K562 (cell line): ENCODE data around the gene SIGLEC6. TPM values are rescaled to one million over a fixed set of nuclear protein-coding genes. Genes with fewer than 3 reads are reported as not detected.

ENCODE experiments used
- BRF1 ChIP-seq: IDR thresholded peaks from 3 replicates; pipeline ENCODE4 v1.6.1; 2011; ENCODE audit warnings: borderline replicate concordance, mild to moderate bottlenecking; ENCODE audit not compliant: insufficient read length; ENCODE audit errors: extremely low read depth
- C11orf30 ChIP-seq: fragments of 450-650 bp; IDR thresholded peaks from 2 replicates; pipeline ENCODE4 v1.6.1; 2016; ENCODE audit warnings: low read depth, mild to moderate bottlenecking
- CEBPG ChIP-seq, 3 experiments: fragments of 200-800 bp in 1 of 3; sonication (Bioruptor generic) in 1 of 3; sonication (generic) in 1 of 3; formaldehyde crosslinking in 1 of 3; IDR thresholded peaks in 2 of 3; conservative IDR thresholded peaks in 1 of 3; 2 replicates each; pipeline versions ENCODE4 v1.6.1 to v1.8.0; 2016 to 2022; ENCODE audit warnings: missing compliant biosample characterization in 2 of 3, missing genetic modification characterization in 2 of 3, mild to moderate bottlenecking in 1 of 3, missing genetic modification reagents in 1 of 3
- CXXC5 ChIP-seq: fragments of 250-450 bp; sonication (Bioruptor Pico); IDR thresholded peaks from 2 replicates; pipeline ENCODE4 v1.8.0; 2022; ENCODE audit warnings: inconsistent platforms, mild to moderate bottlenecking, moderate library complexity
- FOXA1 ChIP-seq: fragments of 450-650 bp; IDR thresholded peaks from 2 replicates; pipeline ENCODE4 v1.6.1; 2016; ENCODE audit warnings: mild to moderate bottlenecking, borderline replicate concordance
- HEY1 ChIP-seq: fragments of 250-450 bp; sonication (Bioruptor Pico); IDR thresholded peaks from 2 replicates; pipeline ENCODE4 v1.5.0; 2020; ENCODE audit warnings: mild to moderate bottlenecking, moderate library complexity, borderline replicate concordance
- KLF13 ChIP-seq: fragments of 450-650 bp; IDR thresholded peaks from 2 replicates; pipeline ENCODE4 v1.6.1; 2016; ENCODE audit warnings: missing genetic modification characterization, low read depth, mild to moderate bottlenecking, missing compliant biosample characterization, moderate library complexity, borderline replicate concordance
- NFE2 ChIP-seq: IDR thresholded peaks from 2 replicates; pipeline ENCODE4 v1.6.1; 2014; ENCODE audit warnings: antibody characterized with exemption, low read depth
- RCOR1 ChIP-seq, 2 experiments: IDR thresholded peaks; 2 replicates each; pipeline ENCODE4 v1.6.1; 2012; ENCODE audit warnings: low read depth in 2 of 2, low read length in 2 of 2, borderline replicate concordance in 1 of 2, improper control_type of control experiment in 1 of 2
- SNRNP70 ChIP-seq: fragments of 200-400 bp; formaldehyde crosslinking; optimal IDR thresholded peaks from 2 replicates; pipeline ENCODE3; 2017; ENCODE audit warnings: low read depth, low read length
- TEAD4 ChIP-seq, 2 experiments: sonication (generic) in 1 of 2; formaldehyde crosslinking in 1 of 2; IDR thresholded peaks; 2 replicates each; pipeline versions ENCODE4 v1.6.1 to v1.8.0; 2012 to 2022; ENCODE audit warnings: borderline replicate concordance in 1 of 2, inconsistent platforms in 1 of 2, low read length in 1 of 2, mild to moderate bottlenecking in 1 of 2, missing genetic modification reagents in 1 of 2
- ZBTB17 ChIP-seq: fragments of 450-650 bp; formaldehyde crosslinking; IDR thresholded peaks from 2 replicates; pipeline ENCODE4 v1.4.0; 2020; ENCODE audit warnings: mild to moderate bottlenecking
- ZBTB7A ChIP-seq: IDR thresholded peaks from 2 replicates; pipeline ENCODE4 v1.6.1; 2011; ENCODE audit warnings: low read depth, mild to moderate bottlenecking, low read length, moderate library complexity, borderline replicate concordance; ENCODE audit not compliant: control insufficient read depth
- ZNF212 ChIP-seq: fragments of 450-650 bp; formaldehyde crosslinking; IDR thresholded peaks from 2 replicates; pipeline ENCODE4 v1.4.0; 2020; ENCODE audit warnings: mild to moderate bottlenecking
- ZNF699 ChIP-seq: fragments of 250-450 bp; sonication (Bioruptor Pico); IDR thresholded peaks from 2 replicates; pipeline ENCODE4 v1.8.0; 2021; ENCODE audit warnings: mild to moderate bottlenecking, moderate library complexity; ENCODE audit not compliant: insufficient replicate concordance
- ZNF785 ChIP-seq: fragments of 250-450 bp; sonication (Bioruptor Pico); IDR thresholded peaks from 2 replicates; pipeline ENCODE4 v1.4.0; 2020; ENCODE audit warnings: mild to moderate bottlenecking
- polyA plus RNA-seq, 8 experiments: library from polyadenylated mRNA; depleted of rRNA in 4 of 8; stranded (reverse) in 5 of 8; unstranded in 3 of 8; fragments of >200 nt; fragmentation: Nextera tagmentation in 2 of 8; fragmentation: Illumina TruSeq in 1 of 8; extraction: Ambion mirVana in 2 of 8; extraction: Trizol in 1 of 8; gene quantifications; 2 replicates each; pipeline versions ENCODE4 v1.2.1 to v1.2.3, GENCODE V29; 2011 to 2014; ENCODE audit warnings: inconsistent platforms in 1 of 8, missing spikeins in 1 of 8
- total RNA-seq, 7 experiments: library from RNA; depleted of rRNA in 6 of 7; stranded (reverse); fragments of >200 nt in 6 of 7; fragmentation: Illumina TruSeq in 2 of 7; extraction: Trizol in 2 of 7; gene quantifications; 2 replicates each; pipeline versions ENCODE4 v1.2.1 to v1.2.3, GENCODE V29; 2011 to 2021; ENCODE audit warnings: low replicate concordance in 1 of 7
- TF ChIP-seq, protein P1 (sequence below): sonication (generic); formaldehyde crosslinking; IDR thresholded peaks from 2 replicates; pipeline ENCODE4 v1.8.0; 2022; ENCODE audit warnings: mild to moderate bottlenecking, missing genetic modification reagents
- TF ChIP-seq, protein P2 (sequence below), 3 experiments: fragments of 200-800 bp in 1 of 3; sonication (Bioruptor generic) in 1 of 3; sonication (generic) in 1 of 3; formaldehyde crosslinking in 1 of 3; IDR thresholded peaks; 2 replicates each; pipeline versions ENCODE4 v1.6.1 to v1.8.0; 2016 to 2022; ENCODE audit warnings: mild to moderate bottlenecking in 2 of 3, missing compliant biosample characterization in 2 of 3, missing genetic modification characterization in 2 of 3, missing genetic modification reagents in 1 of 3
- TF ChIP-seq, protein P3 (sequence below): fragments of 250-450 bp; sonication (Bioruptor Pico); IDR thresholded peaks from 2 replicates; pipeline ENCODE4 v1.9.0; 2021; ENCODE audit warnings: mild to moderate bottlenecking
- TF ChIP-seq, protein P4 (sequence below): fragments of 250-450 bp; sonication (Bioruptor Pico); IDR thresholded peaks from 2 replicates; pipeline ENCODE4 v1.5.0; 2021
- TF ChIP-seq, protein P5 (sequence below): sonication (generic); formaldehyde crosslinking; IDR thresholded peaks from 2 replicates; pipeline ENCODE4 v1.8.0; 2022; ENCODE audit warnings: missing genetic modification reagents, mild to moderate bottlenecking, moderate library complexity, borderline replicate concordance

SIGLEC6 gene
- total and polyA plus RNA-seq, 9 of the 15 experiments (the other 6 are each of a cell fraction or from before 2014, with no cell fraction given), result 0.03 to 17.5 (median 0.71) TPM

DNA sequence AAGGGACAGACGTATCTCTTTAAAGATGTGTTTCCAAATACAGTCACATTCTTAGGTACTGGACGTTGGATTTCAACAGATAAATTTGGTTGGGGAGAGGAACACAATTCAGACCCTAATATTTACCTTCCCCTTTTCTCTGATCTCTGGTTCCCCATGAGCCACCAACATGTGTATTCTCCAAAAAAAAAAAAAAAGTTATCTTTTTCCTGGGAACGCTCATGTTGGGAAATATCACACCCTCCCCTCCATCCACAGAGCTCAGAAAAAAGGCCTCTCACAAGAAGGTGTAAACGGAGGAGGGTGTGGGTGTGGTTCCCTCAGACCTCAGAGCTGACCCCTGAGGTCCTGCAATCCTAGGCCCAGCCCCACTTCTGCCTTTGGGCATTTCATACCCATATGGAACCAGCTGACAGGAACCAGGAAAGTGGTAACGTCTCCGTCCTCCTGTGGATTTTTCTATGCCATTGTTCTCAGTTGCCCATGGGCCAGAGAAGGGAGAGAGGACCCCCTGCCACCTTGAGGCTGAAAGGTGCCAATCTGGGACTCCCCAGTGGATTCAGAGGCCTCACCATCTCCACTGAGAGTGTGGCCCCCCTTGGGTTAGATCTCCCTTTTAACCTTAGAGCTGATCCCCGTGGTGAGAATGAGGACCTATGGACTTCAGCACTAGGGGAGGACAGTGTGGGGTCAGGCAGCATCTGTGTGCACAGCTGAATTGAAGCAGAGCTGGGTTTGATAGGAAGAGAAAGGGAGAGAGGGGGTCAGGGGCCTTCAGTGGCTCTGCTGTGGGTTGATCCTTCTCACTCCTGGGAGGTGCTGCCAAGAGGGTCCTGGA lies 21.4 kb downstream of the SIGLEC6 start (continued):
- TF ChIP-seq ZNF212 (CRISPR knock-in tag), result no peak
- TF ChIP-seq BRF1, result no peak
- TF ChIP-seq HEY1 (CRISPR knock-in tag), result no peak
- TF ChIP-seq TEAD4 (IDR thresholded peaks at IDR 0.05; ENCODE audit: low read length), result peak; percentile 18; the same call in 1 of the 2 replicates
- TF ChIP-seq TEAD4 (CRISPR knock-in tag; IDR thresholded peaks at IDR 0.05; ENCODE audit: borderline replicate concordance), result no peak
- TF ChIP-seq ZBTB7A, result peak; percentile 26; the same call in 1 of the 2 replicates
- TF ChIP-seq, protein P1, sequence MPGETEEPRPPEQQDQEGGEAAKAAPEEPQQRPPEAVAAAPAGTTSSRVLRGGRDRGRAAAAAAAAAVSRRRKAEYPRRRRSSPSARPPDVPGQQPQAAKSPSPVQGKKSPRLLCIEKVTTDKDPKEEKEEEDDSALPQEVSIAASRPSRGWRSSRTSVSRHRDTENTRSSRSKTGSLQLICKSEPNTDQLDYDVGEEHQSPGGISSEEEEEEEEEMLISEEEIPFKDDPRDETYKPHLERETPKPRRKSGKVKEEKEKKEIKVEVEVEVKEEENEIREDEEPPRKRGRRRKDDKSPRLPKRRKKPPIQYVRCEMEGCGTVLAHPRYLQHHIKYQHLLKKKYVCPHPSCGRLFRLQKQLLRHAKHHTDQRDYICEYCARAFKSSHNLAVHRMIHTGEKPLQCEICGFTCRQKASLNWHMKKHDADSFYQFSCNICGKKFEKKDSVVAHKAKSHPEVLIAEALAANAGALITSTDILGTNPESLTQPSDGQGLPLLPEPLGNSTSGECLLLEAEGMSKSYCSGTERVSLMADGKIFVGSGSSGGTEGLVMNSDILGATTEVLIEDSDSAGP, result no peak
- TF ChIP-seq, protein P2, sequence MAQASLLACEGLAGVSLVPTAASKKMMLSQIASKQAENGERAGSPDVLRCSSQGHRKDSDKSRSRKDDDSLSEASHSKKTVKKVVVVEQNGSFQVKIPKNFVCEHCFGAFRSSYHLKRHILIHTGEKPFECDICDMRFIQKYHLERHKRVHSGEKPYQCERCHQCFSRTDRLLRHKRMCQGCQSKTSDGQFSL (CRISPR knock-in tag; IDR thresholded peaks at IDR 0.05), result no peak
- TF ChIP-seq, protein P2 (tag; IDR thresholded peaks at IDR 0.05), result no peak
- TF ChIP-seq ZNF785 (CRISPR knock-in tag), result no peak
- TF ChIP-seq, protein P3, sequence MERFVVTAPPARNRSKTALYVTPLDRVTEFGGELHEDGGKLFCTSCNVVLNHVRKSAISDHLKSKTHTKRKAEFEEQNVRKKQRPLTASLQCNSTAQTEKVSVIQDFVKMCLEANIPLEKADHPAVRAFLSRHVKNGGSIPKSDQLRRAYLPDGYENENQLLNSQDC (CRISPR knock-in tag), result no peak
- no peak for TF ChIP-seq ZBTB17
- TF ChIP-seq CXXC5, result peak; percentile 40; the same call in 1 of the 2 replicates
- TF ChIP-seq RCOR1 (IDR thresholded peaks at IDR 0.05; ENCODE audit: borderline replicate concordance in 1 of 2, low read depth in 2 of 2, low read length in 2 of 2), result peak in 1 of 2 experiments; percentile 25; a peak in 1 of 4 replicates
- no peak for TF ChIP-seq C11orf30
- TF ChIP-seq KLF13 (tag), result no peak
- no peak for TF ChIP-seq SNRNP70
- no peak for TF ChIP-seq FOXA1
- TF ChIP-seq, protein P4, sequence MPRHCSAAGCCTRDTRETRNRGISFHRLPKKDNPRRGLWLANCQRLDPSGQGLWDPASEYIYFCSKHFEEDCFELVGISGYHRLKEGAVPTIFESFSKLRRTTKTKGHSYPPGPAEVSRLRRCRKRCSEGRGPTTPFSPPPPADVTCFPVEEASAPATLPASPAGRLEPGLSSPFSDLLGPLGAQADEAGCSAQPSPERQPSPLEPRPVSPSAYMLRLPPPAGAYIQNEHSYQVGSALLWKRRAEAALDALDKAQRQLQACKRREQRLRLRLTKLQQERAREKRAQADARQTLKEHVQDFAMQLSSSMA (CRISPR knock-in tag), result no peak
- TF ChIP-seq, protein P5, sequence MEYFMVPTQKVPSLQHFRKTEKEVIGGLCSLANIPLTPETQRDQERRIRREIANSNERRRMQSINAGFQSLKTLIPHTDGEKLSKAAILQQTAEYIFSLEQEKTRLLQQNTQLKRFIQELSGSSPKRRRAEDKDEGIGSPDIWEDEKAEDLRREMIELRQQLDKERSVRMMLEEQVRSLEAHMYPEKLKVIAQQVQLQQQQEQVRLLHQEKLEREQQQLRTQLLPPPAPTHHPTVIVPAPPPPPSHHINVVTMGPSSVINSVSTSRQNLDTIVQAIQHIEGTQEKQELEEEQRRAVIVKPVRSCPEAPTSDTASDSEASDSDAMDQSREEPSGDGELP (CRISPR knock-in tag), result peak; percentile 34; the same call in 1 of the 2 replicates
- no peak for TF ChIP-seq ZNF699 (CRISPR knock-in tag)
- TF ChIP-seq NFE2, result no peak
- no peak for TF ChIP-seq CEBPG (CRISPR knock-in tag; IDR thresholded peaks at IDR 0.05)
- TF ChIP-seq CEBPG (tag; conservative IDR thresholded peaks at IDR 0.05 in 1 of 2, IDR thresholded peaks at IDR 0.05 in 1 of 2), result 0 out of 4 replicates have a peak, but pooled peaks of 1 of the 2 experiments have one; percentile 27
